ENCODE measurements around the gene UBE2O. TPM values are rescaled to one million over a fixed set of nuclear protein-coding genes. Genes with fewer than 3 reads are reported as not detected.

UBE2O gene
- total RNA-seq, 2 donors from 2014 or later, result 19.5 to 21.8 TPM

DNA sequence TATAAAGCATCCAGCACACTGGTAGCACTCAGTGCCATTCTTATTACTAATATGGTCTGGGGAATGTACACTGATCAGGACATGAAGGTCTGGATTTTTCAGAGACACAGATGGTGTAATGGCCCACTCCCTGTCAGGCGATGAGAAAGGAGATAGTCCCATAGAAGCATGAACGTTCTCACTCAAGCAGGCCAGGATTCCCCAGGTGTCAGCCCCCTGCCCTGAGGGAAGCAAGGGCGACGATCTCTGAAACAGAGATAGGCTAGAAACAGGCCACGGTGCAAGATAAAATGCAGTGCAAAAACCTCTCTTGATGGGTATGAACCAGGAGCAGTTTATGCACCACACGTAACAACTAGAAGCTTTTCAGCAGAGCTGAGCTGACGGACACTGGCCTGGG lies 109.8 kb downstream of the UBE2O start:
- peaks cover 42% of the 10 kb centered on the region for H3K36me3 ChIP-seq

DNA sequence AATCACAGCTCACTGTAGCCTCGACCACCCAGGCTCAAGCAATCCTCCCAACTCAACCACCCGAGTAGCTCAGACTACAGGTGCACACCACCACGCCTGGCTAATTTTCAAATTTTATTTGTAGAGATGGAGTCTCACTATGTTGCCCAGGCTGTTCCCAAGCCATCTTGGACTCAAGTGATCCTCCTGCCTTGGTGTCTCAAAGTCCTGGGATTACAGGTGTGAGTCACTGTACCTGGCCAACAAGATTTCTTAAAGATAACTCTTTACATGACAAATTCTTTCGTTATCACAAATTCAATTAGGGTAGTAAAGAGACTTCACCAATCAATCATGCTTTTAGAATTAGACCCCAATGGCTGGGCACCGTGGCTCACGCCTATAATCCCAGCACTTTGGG lies 111.7 kb downstream of the UBE2O start:
- Histone ChIP-seq H3K27me3 (no peaks in the 10 kb centered on the region), H3K9me3 (no peaks in the 10 kb centered on the region), H3K36me3 (peaks cover 26% of the 10 kb centered on the region), H3K4me3 (no peak overlapping the region), H3K27ac (no peak overlapping the region), H3K4me1 (no peaks in the 10 kb centered on the region)
- no peak for DNase-seq (ENCODE audit: low spot score)
- TF ChIP-seq, protein P1, sequence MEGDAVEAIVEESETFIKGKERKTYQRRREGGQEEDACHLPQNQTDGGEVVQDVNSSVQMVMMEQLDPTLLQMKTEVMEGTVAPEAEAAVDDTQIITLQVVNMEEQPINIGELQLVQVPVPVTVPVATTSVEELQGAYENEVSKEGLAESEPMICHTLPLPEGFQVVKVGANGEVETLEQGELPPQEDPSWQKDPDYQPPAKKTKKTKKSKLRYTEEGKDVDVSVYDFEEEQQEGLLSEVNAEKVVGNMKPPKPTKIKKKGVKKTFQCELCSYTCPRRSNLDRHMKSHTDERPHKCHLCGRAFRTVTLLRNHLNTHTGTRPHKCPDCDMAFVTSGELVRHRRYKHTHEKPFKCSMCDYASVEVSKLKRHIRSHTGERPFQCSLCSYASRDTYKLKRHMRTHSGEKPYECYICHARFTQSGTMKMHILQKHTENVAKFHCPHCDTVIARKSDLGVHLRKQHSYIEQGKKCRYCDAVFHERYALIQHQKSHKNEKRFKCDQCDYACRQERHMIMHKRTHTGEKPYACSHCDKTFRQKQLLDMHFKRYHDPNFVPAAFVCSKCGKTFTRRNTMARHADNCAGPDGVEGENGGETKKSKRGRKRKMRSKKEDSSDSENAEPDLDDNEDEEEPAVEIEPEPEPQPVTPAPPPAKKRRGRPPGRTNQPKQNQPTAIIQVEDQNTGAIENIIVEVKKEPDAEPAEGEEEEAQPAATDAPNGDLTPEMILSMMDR (IDR thresholded peaks at IDR 0.05), result no peak

More for the DNA sequence above, 109.8 kb downstream of the UBE2O start:
- Histone ChIP-seq H3K9me3 (no peaks in the 10 kb centered on the region), H3K4me3 (no peak overlapping the region), H3K27me3 (no peaks in the 10 kb centered on the region), H3K27ac (no peak overlapping the region), H3K4me1 (no peaks in the 10 kb centered on the region)
- TF ChIP-seq, protein P1 (IDR thresholded peaks at IDR 0.05), result no peak
- no peak for DNase-seq (ENCODE audit: low spot score)

Other genes with a start within 250 kb of the UBE2O start
- gene RNF157, start 212.7 kb downstream of the UBE2O start, total RNA-seq, result 10 to 100 TPM in 1 of 2 donors, 1 to 10 TPM in 1; 9.5 to 13.0 TPM
- gene UBALD2, start 187.8 kb downstream of the UBE2O start, total RNA-seq, result 1 to 10 TPM; 8.4 to 9.7 TPM
- gene QRICH2, start 144.9 kb downstream of the UBE2O start, total RNA-seq, result 1 to 10 TPM; 1.1 to 1.2 TPM
- 10 to 100 TPM; 33.7 to 34.0 TPM for gene PRPSAP1, start 99.2 kb downstream of the UBE2O start, total RNA-seq
- 10 to 100 TPM in 1 of 2 donors, 1 to 10 TPM in 1; 6.4 to 16.8 TPM for gene SPHK1, start 68.5 kb downstream of the UBE2O start, total RNA-seq
- not detected for gene AANAT, start 14.5 kb upstream of the UBE2O start, total RNA-seq
- 10 to 100 TPM; 13.6 to 14.8 TPM for gene RHBDF2, start 48.3 kb upstream of the UBE2O start, total RNA-seq
- 10 to 100 TPM; 23.0 to 48.7 TPM for gene CYGB, start 84.6 kb upstream of the UBE2O start, total RNA-seq
- 1 to 10 TPM; 2.1 to 3.5 TPM for gene PRCD, start 86.9 kb upstream of the UBE2O start, total RNA-seq
- 1 to 10 TPM; 4.5 to 6.4 TPM for gene ST6GALNAC2, start 132.7 kb upstream of the UBE2O start, total RNA-seq
- 1 to 10 TPM; 2.4 to 7.1 TPM for gene ST6GALNAC1, start 190.6 kb upstream of the UBE2O start, total RNA-seq